ENCODE results near the gene VDR. TPM values are rescaled to one million over a fixed set of nuclear protein-coding genes. Genes with fewer than 3 reads are reported as not detected.

Gene VDR
- total RNA-seq, 4 donors from 2014 or later, result 1.9 to 6.0 (median 3.6) TPM

DNA sequence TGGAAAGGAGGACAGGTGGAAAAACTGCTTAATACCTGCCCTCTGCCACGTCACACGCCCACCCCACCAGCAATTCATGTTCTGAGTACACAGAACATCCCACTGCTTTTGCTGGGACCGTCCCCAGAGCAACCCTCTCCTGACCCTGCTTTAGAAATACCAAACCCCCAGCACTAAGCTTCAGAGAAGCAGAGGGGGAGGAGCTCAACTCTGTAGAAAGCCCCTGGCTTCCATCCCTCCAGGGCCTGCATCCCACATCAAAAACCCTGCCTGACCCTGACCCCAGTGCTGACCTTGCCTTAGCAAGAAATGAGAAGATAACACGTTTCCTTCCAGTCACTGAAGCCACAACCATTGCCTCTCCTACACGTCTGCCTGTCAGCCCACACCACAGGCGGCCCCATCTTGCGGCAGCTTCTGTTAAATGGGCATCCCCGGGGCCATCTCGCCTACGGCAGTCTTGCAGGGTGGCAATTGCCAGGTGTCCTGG lies 19.7 kb downstream of the VDR start:
- TF ChIP-seq, protein P1, sequence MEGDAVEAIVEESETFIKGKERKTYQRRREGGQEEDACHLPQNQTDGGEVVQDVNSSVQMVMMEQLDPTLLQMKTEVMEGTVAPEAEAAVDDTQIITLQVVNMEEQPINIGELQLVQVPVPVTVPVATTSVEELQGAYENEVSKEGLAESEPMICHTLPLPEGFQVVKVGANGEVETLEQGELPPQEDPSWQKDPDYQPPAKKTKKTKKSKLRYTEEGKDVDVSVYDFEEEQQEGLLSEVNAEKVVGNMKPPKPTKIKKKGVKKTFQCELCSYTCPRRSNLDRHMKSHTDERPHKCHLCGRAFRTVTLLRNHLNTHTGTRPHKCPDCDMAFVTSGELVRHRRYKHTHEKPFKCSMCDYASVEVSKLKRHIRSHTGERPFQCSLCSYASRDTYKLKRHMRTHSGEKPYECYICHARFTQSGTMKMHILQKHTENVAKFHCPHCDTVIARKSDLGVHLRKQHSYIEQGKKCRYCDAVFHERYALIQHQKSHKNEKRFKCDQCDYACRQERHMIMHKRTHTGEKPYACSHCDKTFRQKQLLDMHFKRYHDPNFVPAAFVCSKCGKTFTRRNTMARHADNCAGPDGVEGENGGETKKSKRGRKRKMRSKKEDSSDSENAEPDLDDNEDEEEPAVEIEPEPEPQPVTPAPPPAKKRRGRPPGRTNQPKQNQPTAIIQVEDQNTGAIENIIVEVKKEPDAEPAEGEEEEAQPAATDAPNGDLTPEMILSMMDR (IDR thresholded peaks at IDR 0.05; ENCODE audit: low read depth), result no peak

GRCh38 chr12:47884501-47884900 lies 20.3 kb downstream of the VDR start:
- TF ChIP-seq, protein P1 (IDR thresholded peaks at IDR 0.05; ENCODE audit: low read depth), result no peak

GRCh38 chr12:47883663-47884195 lies 21.1 kb downstream of the VDR start:
- TF ChIP-seq, protein P1 (IDR thresholded peaks at IDR 0.05; ENCODE audit: low read depth), result no peak

DNA sequence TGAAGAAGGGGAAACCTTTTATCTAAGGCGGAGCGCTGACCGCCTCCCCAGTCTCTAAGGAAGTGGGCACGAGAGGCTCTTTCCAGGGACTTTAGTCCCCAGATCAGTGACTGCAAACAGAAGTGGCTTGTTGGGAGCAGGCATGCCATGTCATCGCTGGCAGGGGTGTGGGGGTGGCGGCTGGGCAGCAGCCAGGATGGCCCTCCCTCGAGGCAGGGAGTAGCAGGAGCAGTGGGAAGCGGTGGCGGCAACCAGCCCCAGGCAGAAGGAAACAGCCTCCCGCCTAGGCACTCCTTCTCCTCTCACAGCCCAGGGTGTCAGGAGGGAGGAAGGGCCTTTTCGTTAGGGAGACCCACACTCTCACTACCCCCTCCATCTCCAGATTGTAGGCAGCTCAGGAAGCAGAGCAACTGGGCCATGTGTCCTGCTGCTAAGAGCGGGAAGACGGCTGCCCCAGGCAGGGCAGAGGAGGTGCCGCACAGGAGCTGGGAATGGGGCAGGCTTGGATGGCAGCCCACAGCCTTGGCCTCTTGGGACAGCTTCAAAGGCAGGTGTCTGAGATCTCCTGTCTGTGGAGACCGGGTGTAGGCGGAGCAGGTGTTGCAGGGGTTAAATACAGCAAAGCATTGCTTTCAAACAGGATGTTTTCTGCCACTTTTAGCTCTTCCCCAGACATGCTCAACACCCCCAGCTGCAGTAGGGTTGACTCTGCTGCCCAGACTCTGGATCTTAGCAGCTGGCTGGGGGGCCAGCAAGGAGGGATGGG lies 21.8 kb downstream of the VDR start:
- TF ChIP-seq, protein P1 (IDR thresholded peaks at IDR 0.05; ENCODE audit: low read depth), result no peak

- TF ChIP-seq, protein P1 (IDR thresholded peaks at IDR 0.05; ENCODE audit: low read depth), result no peak
These were observed 22.9 kb downstream of the VDR start for GRCh38 chr12:47881826-47882427.

DNA sequence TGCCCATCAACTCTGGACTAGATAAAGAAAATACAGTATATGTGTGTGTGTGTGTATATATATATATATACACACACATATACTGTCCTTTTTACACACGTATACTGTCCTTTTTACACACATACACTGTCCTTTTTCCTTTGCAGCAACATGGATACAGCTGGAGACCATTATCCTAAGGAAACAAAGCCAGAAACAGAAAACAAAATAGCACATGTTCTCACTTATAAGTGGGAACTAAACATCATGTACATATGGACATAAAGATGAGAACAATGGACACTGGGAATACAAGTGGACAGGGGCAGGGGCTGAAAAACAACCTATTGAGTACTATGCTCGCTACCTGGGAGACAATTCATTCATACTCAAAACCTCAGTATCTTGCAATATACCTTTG lies 23.7 kb downstream of the VDR start:
- TF ChIP-seq, protein P1 (IDR thresholded peaks at IDR 0.05; ENCODE audit: low read depth), result no peak

DNA sequence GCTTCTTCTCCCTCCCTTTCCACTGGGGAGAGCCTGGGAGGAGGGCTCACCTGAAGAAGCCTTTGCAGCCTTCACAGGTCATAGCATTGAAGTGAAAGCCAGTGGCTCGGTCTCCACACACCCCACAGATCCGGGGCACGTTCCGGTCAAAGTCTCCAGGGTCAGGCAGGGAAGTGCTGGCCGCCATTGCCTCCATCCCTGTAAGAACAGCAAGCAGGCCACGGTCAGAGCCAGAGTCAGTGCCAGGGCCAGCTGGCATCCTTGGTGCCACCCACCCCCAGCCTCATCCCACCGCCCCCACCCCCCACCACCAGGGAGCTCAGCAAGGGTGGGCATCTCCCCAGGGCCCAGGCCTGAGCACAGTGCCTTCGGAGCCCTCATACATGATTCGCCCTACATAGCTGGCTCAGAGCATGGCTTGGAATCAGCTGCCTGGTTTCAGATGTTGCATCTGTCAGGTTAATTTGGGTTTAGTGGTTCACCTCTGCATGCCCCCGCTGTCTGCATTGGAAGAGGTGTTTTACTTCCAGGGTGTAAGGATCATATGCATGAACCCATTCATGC lies 25.8 kb downstream of the VDR start:
- TF ChIP-seq, protein P1 (IDR thresholded peaks at IDR 0.05; ENCODE audit: low read depth), result no peak
